Measurements from ENCODE around the gene CABP2.
"Not testable (repeated sequence)": the region's sequence is repeated elsewhere in the genome, so short reads cannot be mapped to it uniquely, and the experiment has no call there.

The CABP2 gene

DNA sequence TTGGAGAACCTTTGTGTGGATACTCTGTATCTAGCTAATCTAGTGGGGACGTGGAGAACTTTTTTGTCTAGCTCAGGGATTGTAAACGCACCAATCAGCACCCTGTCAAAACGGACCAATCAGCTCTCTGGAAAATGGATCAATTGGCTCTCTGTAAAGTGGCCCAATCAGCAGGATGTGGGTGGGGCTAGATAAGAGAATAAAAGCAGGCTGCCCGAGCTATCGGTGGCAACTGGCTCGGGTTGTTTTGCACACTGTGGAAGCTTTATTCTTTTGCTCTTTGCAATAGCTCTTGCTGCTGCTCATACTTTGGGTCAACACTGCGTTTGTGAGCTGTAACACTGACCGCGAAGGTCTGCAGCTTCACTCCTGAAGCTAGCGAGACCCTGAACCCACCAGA, 46.6 kb downstream of the CABP2 start:
- DNase-seq (ENCODE audit: low read depth): not testable (repeated sequence)

DNA sequence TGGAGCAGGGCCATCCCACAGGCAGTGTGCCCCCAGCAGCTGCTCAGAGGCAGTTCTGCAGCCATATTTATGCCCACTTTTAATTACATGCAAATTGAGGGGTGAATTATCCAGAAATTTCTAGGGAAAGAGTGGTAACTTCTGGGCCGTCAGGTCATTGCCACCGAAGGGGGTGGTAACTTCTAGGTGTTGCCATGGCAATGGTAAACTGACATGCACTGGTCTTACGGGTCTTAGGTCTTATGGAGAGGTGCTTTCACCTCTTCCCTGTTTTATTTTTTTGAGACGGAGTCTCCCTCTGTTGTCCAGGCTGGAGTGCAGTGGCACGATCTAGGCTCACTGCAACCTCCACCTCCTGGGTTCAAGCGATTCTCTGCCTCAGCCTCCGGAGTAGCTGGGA, 50.4 kb downstream of the CABP2 start:
- DNase-seq (ENCODE audit: low read depth): no peak

DNA sequence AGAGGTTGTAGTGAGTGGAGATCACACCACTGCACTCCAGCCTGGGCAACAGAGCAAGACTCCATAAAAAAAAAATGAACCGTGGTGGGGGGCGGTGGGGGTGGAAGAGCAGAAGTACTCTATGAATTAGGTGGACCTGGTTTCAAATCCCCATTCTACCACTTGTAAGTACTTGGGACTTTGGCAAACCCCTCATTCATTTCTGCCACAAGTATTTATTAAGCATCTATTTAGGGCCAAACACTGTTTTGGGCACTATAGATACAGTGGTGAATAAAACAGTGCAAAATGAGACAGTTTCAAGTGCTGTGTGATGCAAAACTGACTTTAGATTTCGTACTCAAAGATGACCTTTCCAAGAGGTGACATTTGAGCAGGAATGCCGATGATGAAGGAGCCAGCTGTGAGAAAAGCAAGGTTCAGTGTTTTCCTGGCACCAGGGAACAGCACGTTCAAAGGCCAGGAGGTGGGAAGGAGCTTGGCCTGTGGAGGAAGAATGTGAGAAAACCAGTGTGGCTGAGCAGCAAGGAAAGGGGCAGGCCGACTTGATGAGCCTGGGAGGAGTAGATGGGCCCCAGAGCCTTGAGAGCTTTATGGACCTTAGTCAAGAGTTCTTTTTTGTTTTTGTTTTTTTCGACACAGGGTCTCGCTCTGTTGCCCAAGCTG, 52.8 kb downstream of the CABP2 start:
- no peak for DNase-seq (ENCODE audit: low read depth)

DNA sequence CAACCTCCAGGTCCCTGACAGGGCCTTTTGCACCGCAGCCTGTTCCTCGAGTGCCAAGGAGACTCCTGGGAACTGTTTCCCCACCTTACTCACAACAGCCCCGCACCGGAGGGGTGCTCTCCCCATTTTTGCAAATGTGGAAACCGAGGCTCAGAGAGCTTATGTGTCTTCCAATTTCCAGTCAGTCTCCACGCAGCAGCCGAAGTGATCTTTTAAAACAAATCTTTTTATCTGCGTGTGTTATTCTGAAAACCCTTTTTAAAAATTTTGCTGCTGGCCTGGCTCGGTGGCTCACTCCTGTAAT, 53.8 kb downstream of the CABP2 start:
- DNase-seq (ENCODE audit: low read depth): no peak

Data from activated T-helper 9 cell treated with anti-CD3 and anti-CD28 coated beads, Interleukin-2, amount 50 U/mL, for 16 hours (primary cell).